ENCODE measurements around the gene MEOX2.

The MEOX2 gene

DNA sequence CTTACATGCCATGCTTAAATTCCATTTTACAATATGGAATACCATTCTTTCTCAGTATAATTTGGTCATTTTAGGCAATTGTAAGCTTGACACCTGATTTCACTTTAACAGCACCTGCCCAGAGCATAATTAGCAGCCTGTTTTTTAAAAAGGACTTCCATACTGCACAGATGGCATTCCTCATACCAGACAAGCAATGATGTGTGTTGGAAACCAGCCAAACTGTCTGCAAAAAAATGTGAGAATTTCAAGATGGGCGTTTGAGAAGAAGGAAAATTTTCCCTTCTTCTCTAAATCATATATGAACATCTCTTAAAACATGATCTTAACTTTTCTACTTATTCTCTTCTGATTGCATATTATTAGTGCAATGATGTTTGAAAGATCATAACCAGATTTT is 84.2 kb downstream of the MEOX2 start:
- Histone ChIP-seq H3K9me3 (ENCODE audit: low read depth, low read length) (no peaks in the 10 kb centered on the region), H3K27ac (no peak overlapping the region), H3K4me3 (no peak overlapping the region), H3K9ac (ENCODE audit: insufficient read length) (no peak overlapping the region), H3K36me3 (ENCODE audit: insufficient read depth, low read length) (no peaks in the 10 kb centered on the region)
- TF ChIP-seq POLR2AphosphoS5 (IDR thresholded peaks at IDR 0.05; ENCODE audit: borderline replicate concordance, low read depth, low read length) = no peak
- TF ChIP-seq EZH2 (IDR thresholded peaks at IDR 0.05) = no peak
- no peak for TF ChIP-seq FOXP2 (optimal IDR thresholded peaks at IDR 0.05; ENCODE audit: control extremely low read depth, extremely low read length, insufficient read depth)
- DNase-seq (ENCODE audit: low read depth, low spot score) = no peak

DNA sequence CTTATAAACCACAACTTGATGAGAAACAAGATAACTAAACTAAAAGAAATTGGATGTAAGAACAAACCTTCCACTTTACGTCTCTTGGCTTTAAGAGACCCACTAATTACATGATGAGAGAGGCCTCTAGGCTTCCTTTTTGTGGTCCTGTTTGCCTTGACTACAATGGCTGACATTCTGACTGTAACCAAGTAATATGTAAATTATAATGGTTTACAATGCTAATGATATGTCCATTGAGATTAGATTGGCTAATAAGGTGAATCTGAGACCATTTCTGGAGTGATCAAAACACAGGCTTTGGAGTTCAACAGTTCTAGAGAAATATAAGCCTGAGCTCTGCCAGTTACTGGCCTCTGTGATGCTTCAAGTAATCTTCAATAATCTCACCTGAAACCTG is 85.3 kb downstream of the MEOX2 start:
- no peaks in the 10 kb centered on the region for H3K9me3 ChIP-seq (ENCODE audit: low read depth, low read length)
- DNase-seq (ENCODE audit: low read depth, low spot score) = no peak

DNA sequence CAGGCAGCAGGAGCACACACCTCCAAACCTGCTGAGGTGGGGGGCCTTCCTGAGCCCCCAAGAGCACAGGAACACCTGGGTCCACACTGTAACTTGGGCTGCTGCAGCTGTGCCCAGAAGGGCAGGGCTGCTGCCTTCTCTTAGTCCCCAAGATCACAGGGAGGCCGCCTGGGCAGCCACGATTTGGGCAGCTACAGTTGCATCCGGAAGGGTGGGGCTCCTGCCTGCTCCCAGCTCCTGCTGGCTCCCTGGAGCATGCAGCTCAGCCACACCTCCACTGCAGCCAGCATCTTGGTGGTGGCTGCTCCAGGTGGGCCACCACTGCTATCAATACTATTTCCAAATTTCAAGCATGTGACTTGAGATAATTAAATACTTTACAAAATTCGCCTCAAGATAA is 86.2 kb downstream of the MEOX2 start:
- TF ChIP-seq FOXP2 (optimal IDR thresholded peaks at IDR 0.05; ENCODE audit: control extremely low read depth, extremely low read length, insufficient read depth) (no peak), POLR2AphosphoS5 (IDR thresholded peaks at IDR 0.05; ENCODE audit: borderline replicate concordance, low read depth, low read length) (no peak), EZH2 (IDR thresholded peaks at IDR 0.05) (no peak)
- Histone ChIP-seq H3K36me3 (ENCODE audit: insufficient read depth, low read length) (no peaks in the 10 kb centered on the region), H3K9ac (ENCODE audit: insufficient read length) (no peak overlapping the region), H3K27ac (no peak overlapping the region), H3K9me3 (ENCODE audit: low read depth, low read length) (no peaks in the 10 kb centered on the region), H3K4me3 (no peak overlapping the region)
- no peak for DNase-seq (ENCODE audit: low read depth, low spot score)

More for the DNA sequence above, 85.3 kb downstream of the MEOX2 start:
- TF ChIP-seq EZH2 (IDR thresholded peaks at IDR 0.05) (no peak), POLR2AphosphoS5 (IDR thresholded peaks at IDR 0.05; ENCODE audit: borderline replicate concordance, low read depth, low read length) (no peak), FOXP2 (optimal IDR thresholded peaks at IDR 0.05; ENCODE audit: control extremely low read depth, extremely low read length, insufficient read depth) (no peak)
- Histone ChIP-seq H3K4me3 (no peak overlapping the region), H3K9ac (ENCODE audit: insufficient read length) (no peak overlapping the region), H3K36me3 (ENCODE audit: insufficient read depth, low read length) (no peaks in the 10 kb centered on the region), H3K27ac (no peak overlapping the region)

GRCh38 chr7:15594461-15594860 is 92.0 kb downstream of the MEOX2 start:
- no peak overlapping the region for H3K9ac ChIP-seq (ENCODE audit: insufficient read length)
- no peak overlapping the region for H3K27ac ChIP-seq
- no peaks in the 10 kb centered on the region for H3K36me3 ChIP-seq (ENCODE audit: insufficient read depth, low read length)
- no peak overlapping the region for H3K4me3 ChIP-seq
- no peak for TF ChIP-seq FOXP2 (optimal IDR thresholded peaks at IDR 0.05; ENCODE audit: control extremely low read depth, extremely low read length, insufficient read depth)
- TF ChIP-seq EZH2 (IDR thresholded peaks at IDR 0.05) = no peak
- no peak for TF ChIP-seq POLR2AphosphoS5 (IDR thresholded peaks at IDR 0.05; ENCODE audit: borderline replicate concordance, low read depth, low read length)
- no peaks in the 10 kb centered on the region for H3K9me3 ChIP-seq (ENCODE audit: low read depth, low read length)
- no peak for DNase-seq (ENCODE audit: low read depth, low spot score)

- Histone ChIP-seq H3K9me3 (ENCODE audit: low read depth, low read length) (no peaks in the 10 kb centered on the region), H3K4me3 (no peak overlapping the region), H3K27ac (no peak overlapping the region), H3K9ac (ENCODE audit: insufficient read length) (no peak overlapping the region), H3K36me3 (ENCODE audit: insufficient read depth, low read length) (no peaks in the 10 kb centered on the region)
- no peak for DNase-seq (ENCODE audit: low read depth, low spot score)
- TF ChIP-seq FOXP2 (optimal IDR thresholded peaks at IDR 0.05; ENCODE audit: control extremely low read depth, extremely low read length, insufficient read depth) = no peak
- TF ChIP-seq POLR2AphosphoS5 (IDR thresholded peaks at IDR 0.05; ENCODE audit: borderline replicate concordance, low read depth, low read length) = no peak
- no peak for TF ChIP-seq EZH2 (IDR thresholded peaks at IDR 0.05)
Measured at GRCh38 chr7:15593382-15593781, 93.1 kb downstream of the MEOX2 start.

DNA sequence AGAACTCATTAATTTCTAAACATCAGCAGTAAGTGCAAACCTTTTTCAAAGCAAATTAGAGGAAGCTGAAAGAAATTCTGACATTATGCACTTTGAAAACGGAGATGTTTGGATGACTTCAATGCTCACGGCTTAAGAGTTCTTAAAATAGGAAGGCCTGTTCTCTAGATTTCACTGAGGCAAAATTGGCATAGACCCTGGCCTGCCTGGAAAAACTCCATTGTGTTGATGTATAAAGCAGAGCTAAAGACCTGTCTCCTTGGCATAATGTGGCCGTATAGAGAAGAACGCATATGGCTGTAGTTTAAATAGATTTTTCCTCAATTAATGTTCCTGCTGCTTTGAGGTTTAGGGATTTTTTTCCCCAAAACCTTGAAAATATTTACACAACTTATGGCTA is 100.2 kb downstream of the MEOX2 start:
- no peak for DNase-seq (ENCODE audit: low read depth, low spot score)
- Histone ChIP-seq H3K36me3 (ENCODE audit: insufficient read depth, low read length) (no peaks in the 10 kb centered on the region), H3K9me3 (ENCODE audit: low read depth, low read length) (peaks cover 7% of the 10 kb centered on the region; the same call in 1 of the 2 replicates), H3K4me3 (no peak overlapping the region), H3K9ac (ENCODE audit: insufficient read length) (no peak overlapping the region), H3K27ac (no peak overlapping the region)
- TF ChIP-seq POLR2AphosphoS5 (IDR thresholded peaks at IDR 0.05; ENCODE audit: borderline replicate concordance, low read depth, low read length) (no peak), FOXP2 (optimal IDR thresholded peaks at IDR 0.05; ENCODE audit: control extremely low read depth, extremely low read length, insufficient read depth) (no peak), EZH2 (IDR thresholded peaks at IDR 0.05) (no peak)

GRCh38 chr7:15584575-15584974 is 101.9 kb downstream of the MEOX2 start:
- Histone ChIP-seq H3K36me3 (ENCODE audit: insufficient read depth, low read length) (no peaks in the 10 kb centered on the region), H3K4me3 (no peak overlapping the region), H3K9me3 (ENCODE audit: low read depth, low read length) (peaks cover 7% of the 10 kb centered on the region; the same call in 1 of the 2 replicates), H3K27ac (no peak overlapping the region), H3K9ac (ENCODE audit: insufficient read length) (no peak overlapping the region)
- DNase-seq (ENCODE audit: low read depth, low spot score) = no peak
- TF ChIP-seq FOXP2 (optimal IDR thresholded peaks at IDR 0.05; ENCODE audit: control extremely low read depth, extremely low read length, insufficient read depth) = no peak

GRCh38 chr7:15582773-15583172 is 103.7 kb downstream of the MEOX2 start:
- peaks cover 7% of the 10 kb centered on the region; the same call in 1 of the 2 replicates for H3K9me3 ChIP-seq (ENCODE audit: low read depth, low read length)
- H3K27ac ChIP-seq = peak overlapping the region; percentile 68; the same call in 1 of the 2 replicates
- H3K9ac ChIP-seq (ENCODE audit: insufficient read length) = no peak overlapping the region
- H3K36me3 ChIP-seq (ENCODE audit: insufficient read depth, low read length) = no peaks in the 10 kb centered on the region
- no peak overlapping the region for H3K4me3 ChIP-seq
- TF ChIP-seq POLR2AphosphoS5 (IDR thresholded peaks at IDR 0.05; ENCODE audit: borderline replicate concordance, low read depth, low read length) (no peak), EZH2 (IDR thresholded peaks at IDR 0.05) (no peak), FOXP2 (optimal IDR thresholded peaks at IDR 0.05; ENCODE audit: control extremely low read depth, extremely low read length, insufficient read depth) (no peak)
- DNase-seq (ENCODE audit: low read depth, low spot score) = no peak

- DNase-seq (ENCODE audit: low read depth, low spot score) = no peak
- Histone ChIP-seq H3K36me3 (ENCODE audit: insufficient read depth, low read length) (no peaks in the 10 kb centered on the region), H3K9ac (ENCODE audit: insufficient read length) (no peak overlapping the region), H3K4me3 (no peak overlapping the region), H3K9me3 (ENCODE audit: low read depth, low read length) (peaks cover 7% of the 10 kb centered on the region; the same call in 1 of the 2 replicates), H3K27ac (no peak overlapping the region)
- no peak for TF ChIP-seq EZH2 (IDR thresholded peaks at IDR 0.05)
- TF ChIP-seq FOXP2 (optimal IDR thresholded peaks at IDR 0.05; ENCODE audit: control extremely low read depth, extremely low read length, insufficient read depth) = no peak
- TF ChIP-seq POLR2AphosphoS5 (IDR thresholded peaks at IDR 0.05; ENCODE audit: borderline replicate concordance, low read depth, low read length) = no peak
Measured at GRCh38 chr7:15581352-15581951, 105.0 kb downstream of the MEOX2 start.
